GM12878 (cell line): ENCODE results near the gene KIAA1586.

ENCODE experiments used
- BCLAF1 ChIP-seq: fragments of 450-650 bp; IDR thresholded peaks from 2 replicates; pipeline ENCODE4 v1.6.1; 2017; ENCODE audit warnings: antibody characterized with exemption, mild to moderate bottlenecking, moderate library complexity
- CTCF ChIP-seq, 3 experiments: IDR thresholded peaks in 2 of 3; conservative IDR thresholded peaks in 1 of 3; 2 replicates each; pipeline ENCODE4 v1.5.1; 2011; ENCODE audit warnings: low read depth in 3 of 3, low read length in 3 of 3, mild to moderate bottlenecking in 3 of 3, control low read depth in 2 of 3, moderate library complexity in 2 of 3, inconsistent platforms in 1 of 3, mixed read lengths in 1 of 3; ENCODE audit not compliant: control insufficient read depth in 2 of 3, insufficient read depth in 1 of 3; ENCODE audit errors: extremely low read depth in 1 of 3
- POLR2AphosphoS2 ChIP-seq: IDR thresholded peaks from 2 replicates; pipeline ENCODE4 v1.6.1; 2011; ENCODE audit warnings: low read depth, mild to moderate bottlenecking, low read length, improper control_type of control experiment, moderate library complexity

GRCh38 chr6:57068061-57068460 lies 21.6 kb downstream of the KIAA1586 start:
- TF ChIP-seq CTCF (IDR thresholded peaks at IDR 0.05 in 2 of 3, conservative IDR thresholded peaks at IDR 0.05 in 1 of 3; ENCODE audit: control insufficient read depth in 2 of 3, extremely low read depth in 1 of 3, insufficient read depth in 1 of 3, low read depth in 3 of 3, low read length in 3 of 3) (no peak), BCLAF1 (no peak), POLR2AphosphoS2 (no peak)
